Measurements from ENCODE around the gene LIN7A. TPM values are rescaled to one million over a fixed set of nuclear protein-coding genes. Genes with fewer than 3 reads are reported as not detected.

Gene LIN7A
- total RNA-seq, 1 donor, result 6.6 TPM

GRCh38 chr12:80825506-80825905, 112.2 kb downstream of the LIN7A start:
- H3K4me3 ChIP-seq (ENCODE audit: low read depth, low read length), result no peak overlapping the region
- DNase-seq (ENCODE audit: low read depth), result no peak
- TF ChIP-seq CTCF (IDR thresholded peaks at IDR 0.05; ENCODE audit: insufficient read depth, low read length), result no peak

- no peak for DNase-seq (ENCODE audit: low read depth)
- no peak for TF ChIP-seq CTCF (IDR thresholded peaks at IDR 0.05; ENCODE audit: insufficient read depth, low read length)
- H3K4me3 ChIP-seq (ENCODE audit: low read depth, low read length), result no peak overlapping the region
Measured at GRCh38 chr12:80823393-80823792, 114.3 kb downstream of the LIN7A start.

GRCh38 chr12:80821513-80822000, 116.2 kb downstream of the LIN7A start:
- DNase-seq (ENCODE audit: low read depth), result no peak
- H3K4me3 ChIP-seq (ENCODE audit: low read depth, low read length), result no peak overlapping the region
- TF ChIP-seq CTCF (IDR thresholded peaks at IDR 0.05; ENCODE audit: insufficient read depth, low read length), result no peak

GRCh38 chr12:80818878-80819277, 118.9 kb downstream of the LIN7A start:
- no peak for DNase-seq (ENCODE audit: low read depth)
- no peak for TF ChIP-seq CTCF (IDR thresholded peaks at IDR 0.05; ENCODE audit: insufficient read depth, low read length)
- H3K4me3 ChIP-seq (ENCODE audit: low read depth, low read length), result no peak overlapping the region

- DNase-seq (ENCODE audit: low read depth), result no peak
- no peak for TF ChIP-seq CTCF (IDR thresholded peaks at IDR 0.05; ENCODE audit: insufficient read depth, low read length)
- H3K4me3 ChIP-seq (ENCODE audit: low read depth, low read length), result no peak overlapping the region
Measured at GRCh38 chr12:80815351-80815750, 122.4 kb downstream of the LIN7A start.

- DNase-seq (ENCODE audit: low read depth), result no peak
- no peak overlapping the region for H3K4me3 ChIP-seq (ENCODE audit: low read depth, low read length)
- no peak for TF ChIP-seq CTCF (IDR thresholded peaks at IDR 0.05; ENCODE audit: insufficient read depth, low read length)
Measured at GRCh38 chr12:80814453-80814852, 123.3 kb downstream of the LIN7A start.

- DNase-seq (ENCODE audit: low read depth), result no peak
- TF ChIP-seq CTCF (IDR thresholded peaks at IDR 0.05; ENCODE audit: insufficient read depth, low read length), result no peak
- H3K4me3 ChIP-seq (ENCODE audit: low read depth, low read length), result no peak overlapping the region
Measured at GRCh38 chr12:80813820-80814219, 123.9 kb downstream of the LIN7A start.

Measured in fibroblast of the aortic adventitia (primary cell).